ENCODE data around the gene NUMB. TPM values are rescaled to one million over a fixed set of nuclear protein-coding genes. Genes with fewer than 3 reads are reported as not detected.

The NUMB gene
- total and polyA plus RNA-seq, 4 donors, result 39.4 to 100 (median 87.8) TPM

DNA sequence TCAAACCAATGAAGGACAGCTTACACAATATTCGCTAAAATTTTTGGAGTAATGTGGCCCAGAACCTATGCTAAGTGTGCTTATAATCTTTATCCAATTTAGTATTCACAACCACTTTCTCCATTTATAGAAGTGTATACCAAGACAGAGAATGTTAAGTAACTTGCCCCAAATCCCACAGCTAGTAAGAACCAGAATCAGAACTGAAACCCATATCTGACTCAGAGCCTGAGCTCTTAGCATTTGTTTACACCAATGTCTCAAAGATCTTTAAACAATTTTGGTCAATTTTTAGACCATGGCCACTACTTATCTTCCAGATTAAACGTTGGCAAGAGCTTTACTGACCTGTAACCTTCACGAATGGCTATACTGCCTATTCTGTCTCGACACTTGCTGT is 168.1 kb downstream of the NUMB start:
- peaks cover 10 to 21% (median 12%) of the 10 kb centered on the region in 4 donors for H3K36me3 ChIP-seq (ENCODE audit: control insufficient read depth in 4 of 4, insufficient read depth in 4 of 4, low read length in 4 of 4)
- no peak overlapping the region for H3K4me3 ChIP-seq
- H3K9ac ChIP-seq (ENCODE audit: insufficient read depth in 1 of 2, low read length in 2 of 2), result no peak overlapping the region
- 66 to 87% methylated on average over 4 of the region's 4 CpGs for WGBS, 2 donors
- no peaks in the 10 kb centered on the region for H3K27me3 ChIP-seq (ENCODE audit: control insufficient read depth in 3 of 3, insufficient read depth in 3 of 3, low read length in 2 of 3)
- ATAC-seq (ENCODE audit: insufficient read depth, low FRiP score) (no peak), DNase-seq (no peak)
- peaks cover 0 to 3% (median 0%) of the 10 kb centered on the region in 5 donors for H3K4me1 ChIP-seq (ENCODE audit: control insufficient read depth in 5 of 5, insufficient read depth in 5 of 5, low read length in 5 of 5)
- no peaks in the 10 kb centered on the region for H3K9me3 ChIP-seq (ENCODE audit: control insufficient read depth in 4 of 4, insufficient read depth in 3 of 4, low read length in 3 of 4)
- TF ChIP-seq, protein P1, sequence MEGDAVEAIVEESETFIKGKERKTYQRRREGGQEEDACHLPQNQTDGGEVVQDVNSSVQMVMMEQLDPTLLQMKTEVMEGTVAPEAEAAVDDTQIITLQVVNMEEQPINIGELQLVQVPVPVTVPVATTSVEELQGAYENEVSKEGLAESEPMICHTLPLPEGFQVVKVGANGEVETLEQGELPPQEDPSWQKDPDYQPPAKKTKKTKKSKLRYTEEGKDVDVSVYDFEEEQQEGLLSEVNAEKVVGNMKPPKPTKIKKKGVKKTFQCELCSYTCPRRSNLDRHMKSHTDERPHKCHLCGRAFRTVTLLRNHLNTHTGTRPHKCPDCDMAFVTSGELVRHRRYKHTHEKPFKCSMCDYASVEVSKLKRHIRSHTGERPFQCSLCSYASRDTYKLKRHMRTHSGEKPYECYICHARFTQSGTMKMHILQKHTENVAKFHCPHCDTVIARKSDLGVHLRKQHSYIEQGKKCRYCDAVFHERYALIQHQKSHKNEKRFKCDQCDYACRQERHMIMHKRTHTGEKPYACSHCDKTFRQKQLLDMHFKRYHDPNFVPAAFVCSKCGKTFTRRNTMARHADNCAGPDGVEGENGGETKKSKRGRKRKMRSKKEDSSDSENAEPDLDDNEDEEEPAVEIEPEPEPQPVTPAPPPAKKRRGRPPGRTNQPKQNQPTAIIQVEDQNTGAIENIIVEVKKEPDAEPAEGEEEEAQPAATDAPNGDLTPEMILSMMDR (IDR thresholded peaks at IDR 0.05; ENCODE audit: control extremely low read depth, extremely low read depth), result no peak
- no peak overlapping the region for H3K27ac ChIP-seq (ENCODE audit: low read depth in 1 of 2, low read length in 1 of 2)

DNA sequence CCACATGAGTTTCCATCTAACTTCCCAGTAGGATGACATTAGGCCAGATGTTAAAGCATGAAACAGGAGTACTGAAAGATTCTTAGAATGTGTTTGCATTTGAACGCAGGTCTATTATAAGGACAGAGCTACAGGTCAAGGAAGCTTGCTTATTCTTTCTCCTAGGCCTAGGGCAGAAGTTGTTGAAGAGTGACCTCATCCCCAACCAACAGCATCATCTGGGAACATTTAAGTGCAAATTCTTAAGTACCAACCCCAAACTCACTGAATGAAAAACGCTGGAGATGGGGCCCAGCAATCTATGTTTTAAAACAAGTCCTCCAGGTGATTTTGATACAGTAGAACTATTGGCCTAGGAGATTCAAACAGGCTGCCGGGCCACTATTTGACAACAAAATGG is 168.6 kb downstream of the NUMB start:
- Histone ChIP-seq H3K9me3 (ENCODE audit: control insufficient read depth in 4 of 4, insufficient read depth in 3 of 4, low read length in 3 of 4) (no peaks in the 10 kb centered on the region), H3K4me1 (ENCODE audit: control insufficient read depth in 5 of 5, insufficient read depth in 5 of 5, low read length in 5 of 5) (peaks cover 0 to 3% (median 0%) of the 10 kb centered on the region in 5 donors), H3K27me3 (ENCODE audit: control insufficient read depth in 3 of 3, insufficient read depth in 3 of 3, low read length in 2 of 3) (no peaks in the 10 kb centered on the region), H3K4me3 (no peak overlapping the region), H3K9ac (ENCODE audit: insufficient read depth in 1 of 2, low read length in 2 of 2) (no peak overlapping the region), H3K27ac (ENCODE audit: low read depth in 1 of 2, low read length in 1 of 2) (no peak overlapping the region), H3K36me3 (ENCODE audit: control insufficient read depth in 4 of 4, insufficient read depth in 4 of 4, low read length in 4 of 4) (peaks cover 10 to 25% (median 15%) of the 10 kb centered on the region in 4 donors)
- no peak for ATAC-seq (ENCODE audit: insufficient read depth, low FRiP score)
- 70 to 78% methylated on average over 3 of the region's 3 CpGs for WGBS, 2 donors
- TF ChIP-seq, protein P1 (IDR thresholded peaks at IDR 0.05; ENCODE audit: control extremely low read depth, extremely low read depth), result no peak
- DNase-seq, result no peak

- peaks cover 10 to 26% (median 15%) of the 10 kb centered on the region in 4 donors for H3K36me3 ChIP-seq (ENCODE audit: control insufficient read depth in 4 of 4, insufficient read depth in 4 of 4, low read length in 4 of 4)
- DNase-seq, result peak in 2 of 3 donors; percentile 28 to 29
- TF ChIP-seq, protein P1 (IDR thresholded peaks at IDR 0.05; ENCODE audit: control extremely low read depth, extremely low read depth), result no peak
Measured at GRCh38 chr14:73289308-73289707, 169.0 kb downstream of the NUMB start.

DNA sequence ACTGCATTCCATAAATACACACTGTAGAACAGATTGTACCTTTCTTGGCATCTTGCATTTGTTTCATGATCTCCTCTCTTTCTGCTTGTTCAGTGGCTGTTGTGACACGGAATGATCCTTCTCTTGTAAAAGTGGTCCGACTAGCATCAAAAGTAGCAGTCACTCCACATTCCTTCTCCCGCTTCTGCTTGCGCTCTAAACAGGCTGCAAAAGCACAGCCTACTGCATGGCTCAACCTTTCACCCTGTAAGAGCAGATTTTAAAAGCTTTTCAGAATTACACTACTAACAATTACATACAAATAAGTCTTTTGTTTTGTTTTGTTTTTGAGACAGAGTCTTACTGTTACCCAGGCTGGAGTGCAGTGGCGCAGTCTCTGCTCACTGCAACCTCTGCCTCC is 171.3 kb downstream of the NUMB start:
- TF ChIP-seq, protein P1 (IDR thresholded peaks at IDR 0.05; ENCODE audit: control extremely low read depth, extremely low read depth), result no peak
- no peaks in the 10 kb centered on the region for H3K27me3 ChIP-seq (ENCODE audit: control insufficient read depth in 3 of 3, insufficient read depth in 3 of 3, low read length in 2 of 3)
- WGBS, 2 donors, result 84 to 87% methylated on average over 5 of the region's 5 CpGs
- no peak overlapping the region for H3K4me3 ChIP-seq
- no peak overlapping the region for H3K27ac ChIP-seq (ENCODE audit: low read depth in 1 of 2, low read length in 1 of 2)
- H3K9ac ChIP-seq (ENCODE audit: insufficient read depth in 1 of 2, low read length in 2 of 2), result no peak overlapping the region
- DNase-seq (peak in 1 of 3 donors; percentile 11), ATAC-seq (ENCODE audit: insufficient read depth, low FRiP score) (no peak)
- H3K4me1 ChIP-seq (ENCODE audit: control insufficient read depth in 5 of 5, insufficient read depth in 5 of 5, low read length in 5 of 5), result peaks cover 0 to 3% (median 0%) of the 10 kb centered on the region in 5 donors
- peaks cover 21 to 41% (median 24%) of the 10 kb centered on the region in 4 donors for H3K36me3 ChIP-seq (ENCODE audit: control insufficient read depth in 4 of 4, insufficient read depth in 4 of 4, low read length in 4 of 4)
- H3K9me3 ChIP-seq (ENCODE audit: control insufficient read depth in 4 of 4, insufficient read depth in 3 of 4, low read length in 3 of 4), result no peaks in the 10 kb centered on the region

More at GRCh38 chr14:73289308-73289707, 169.0 kb downstream of the NUMB start:
- Histone ChIP-seq H3K27ac (ENCODE audit: low read depth in 1 of 2, low read length in 1 of 2) (no peak overlapping the region), H3K27me3 (ENCODE audit: control insufficient read depth in 3 of 3, insufficient read depth in 3 of 3, low read length in 2 of 3) (no peaks in the 10 kb centered on the region), H3K4me3 (no peak overlapping the region), H3K4me1 (ENCODE audit: control insufficient read depth in 5 of 5, insufficient read depth in 5 of 5, low read length in 5 of 5) (peaks cover 0 to 3% (median 0%) of the 10 kb centered on the region in 5 donors), H3K9ac (ENCODE audit: insufficient read depth in 1 of 2, low read length in 2 of 2) (no peak overlapping the region), H3K9me3 (ENCODE audit: control insufficient read depth in 4 of 4, insufficient read depth in 3 of 4, low read length in 3 of 4) (no peaks in the 10 kb centered on the region)
- no peak for ATAC-seq (ENCODE audit: insufficient read depth, low FRiP score)
- 52 to 53% methylated on average over 3 of the region's 3 CpGs for WGBS, 2 donors
